ENCODE results near the gene LSM4. TPM values are rescaled to one million over a fixed set of nuclear protein-coding genes. Genes with fewer than 3 reads are reported as not detected.

The LSM4 gene
- total and polyA plus RNA-seq, 10 of the 15 experiments (the other 5 are each of a cell fraction or from before 2014, with no cell fraction given) = 12.6 to 652 (median 217) TPM

- TF ChIP-seq IRF5 (IDR thresholded peaks at IDR 0.05; ENCODE audit: borderline replicate concordance) (no peak), BCL3 (IDR thresholded peaks at IDR 0.05; ENCODE audit: borderline replicate concordance, insufficient read depth, low read depth, low read length, poor library complexity, severe bottlenecking) (no peak), ZBTB40 (IDR thresholded peaks at IDR 0.05; ENCODE audit: borderline replicate concordance) (no peak), RELA (IDR thresholded peaks at IDR 0.05; ENCODE audit: borderline replicate concordance, partially characterized antibody) (no peak), EP300 (IDR thresholded peaks at IDR 0.05; ENCODE audit: borderline replicate concordance in 1 of 2, control insufficient read depth in 1 of 2, low read depth in 2 of 2, low read length in 2 of 2) (no peak), EED (IDR thresholded peaks at IDR 0.05; ENCODE audit: low read depth) (0 out of 2 replicates have a peak, but pooled peaks have one; percentile 37), HDAC6 (IDR thresholded peaks at IDR 0.05; ENCODE audit: unreplicated experiment) (no peak), EZH2 (IDR thresholded peaks at IDR 0.05; ENCODE audit: borderline replicate concordance, control insufficient read depth, low read depth, low read length) (no peak), NFXL1 (IDR thresholded peaks at IDR 0.05; ENCODE audit: borderline replicate concordance) (no peak), TCF12 (IDR thresholded peaks at IDR 0.05; ENCODE audit: low read depth, low read length) (no peak), POLR2A (IDR thresholded peaks at IDR 0.05; ENCODE audit: low read depth, low read length) (no peak), TARDBP (IDR thresholded peaks at IDR 0.05; ENCODE audit: borderline replicate concordance) (no peak), BHLHE40 (IDR thresholded peaks at IDR 0.05; ENCODE audit: borderline replicate concordance in 1 of 2, low read depth in 2 of 2, low read length in 1 of 2) (no peak), YBX1 (IDR thresholded peaks at IDR 0.05) (no peak), BMI1 (IDR thresholded peaks at IDR 0.05; ENCODE audit: borderline replicate concordance) (no peak), SMARCA5 (IDR thresholded peaks at IDR 0.05) (no peak), SRF (IDR thresholded peaks at IDR 0.05; ENCODE audit: low read depth in 2 of 2, low read length in 2 of 2) (no peak), RUNX3 (IDR thresholded peaks at IDR 0.05; ENCODE audit: low read length) (peak; percentile 75)
- TF ChIP-seq, protein P1, sequence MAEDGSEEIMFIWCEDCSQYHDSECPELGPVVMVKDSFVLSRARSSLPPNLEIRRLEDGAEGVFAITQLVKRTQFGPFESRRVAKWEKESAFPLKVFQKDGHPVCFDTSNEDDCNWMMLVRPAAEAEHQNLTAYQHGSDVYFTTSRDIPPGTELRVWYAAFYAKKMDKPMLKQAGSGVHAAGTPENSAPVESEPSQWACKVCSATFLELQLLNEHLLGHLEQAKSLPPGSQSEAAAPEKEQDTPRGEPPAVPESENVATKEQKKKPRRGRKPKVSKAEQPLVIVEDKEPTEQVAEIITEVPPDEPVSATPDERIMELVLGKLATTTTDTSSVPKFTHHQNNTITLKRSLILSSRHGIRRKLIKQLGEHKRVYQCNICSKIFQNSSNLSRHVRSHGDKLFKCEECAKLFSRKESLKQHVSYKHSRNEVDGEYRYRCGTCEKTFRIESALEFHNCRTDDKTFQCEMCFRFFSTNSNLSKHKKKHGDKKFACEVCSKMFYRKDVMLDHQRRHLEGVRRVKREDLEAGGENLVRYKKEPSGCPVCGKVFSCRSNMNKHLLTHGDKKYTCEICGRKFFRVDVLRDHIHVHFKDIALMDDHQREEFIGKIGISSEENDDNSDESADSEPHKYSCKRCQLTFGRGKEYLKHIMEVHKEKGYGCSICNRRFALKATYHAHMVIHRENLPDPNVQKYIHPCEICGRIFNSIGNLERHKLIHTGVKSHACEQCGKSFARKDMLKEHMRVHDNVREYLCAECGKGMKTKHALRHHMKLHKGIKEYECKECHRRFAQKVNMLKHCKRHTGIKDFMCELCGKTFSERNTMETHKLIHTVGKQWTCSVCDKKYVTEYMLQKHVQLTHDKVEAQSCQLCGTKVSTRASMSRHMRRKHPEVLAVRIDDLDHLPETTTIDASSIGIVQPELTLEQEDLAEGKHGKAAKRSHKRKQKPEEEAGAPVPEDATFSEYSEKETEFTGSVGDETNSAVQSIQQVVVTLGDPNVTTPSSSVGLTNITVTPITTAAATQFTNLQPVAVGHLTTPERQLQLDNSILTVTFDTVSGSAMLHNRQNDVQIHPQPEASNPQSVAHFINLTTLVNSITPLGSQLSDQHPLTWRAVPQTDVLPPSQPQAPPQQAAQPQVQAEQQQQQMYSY (CRISPR knock-in tag; IDR thresholded peaks at IDR 0.05) = no peak
Measured at GRCh38 chr19:18328340-18329034, 5.6 kb upstream of the LSM4 start (continued).
